Activated CD4-positive, CD25-positive, alpha-beta regulatory T cell treated with anti-CD3 and anti-CD28 coated beads, Interleukin-2, amount 50 U/mL, for 72 hours (primary cell): ENCODE results near the gene IFT81.
"Not testable (repeated sequence)": the region's sequence is repeated elsewhere in the genome, so short reads cannot be mapped to it uniquely, and the experiment has no call there.

Experiments used
- DNase-seq: peaks from one replicate; pipeline ENCODE4 v3.0.0; 2021

IFT81 gene

GRCh38 chr12:110211639-110212536, 87.7 kb downstream of the IFT81 start:
- not testable (repeated sequence) for DNase-seq

DNA sequence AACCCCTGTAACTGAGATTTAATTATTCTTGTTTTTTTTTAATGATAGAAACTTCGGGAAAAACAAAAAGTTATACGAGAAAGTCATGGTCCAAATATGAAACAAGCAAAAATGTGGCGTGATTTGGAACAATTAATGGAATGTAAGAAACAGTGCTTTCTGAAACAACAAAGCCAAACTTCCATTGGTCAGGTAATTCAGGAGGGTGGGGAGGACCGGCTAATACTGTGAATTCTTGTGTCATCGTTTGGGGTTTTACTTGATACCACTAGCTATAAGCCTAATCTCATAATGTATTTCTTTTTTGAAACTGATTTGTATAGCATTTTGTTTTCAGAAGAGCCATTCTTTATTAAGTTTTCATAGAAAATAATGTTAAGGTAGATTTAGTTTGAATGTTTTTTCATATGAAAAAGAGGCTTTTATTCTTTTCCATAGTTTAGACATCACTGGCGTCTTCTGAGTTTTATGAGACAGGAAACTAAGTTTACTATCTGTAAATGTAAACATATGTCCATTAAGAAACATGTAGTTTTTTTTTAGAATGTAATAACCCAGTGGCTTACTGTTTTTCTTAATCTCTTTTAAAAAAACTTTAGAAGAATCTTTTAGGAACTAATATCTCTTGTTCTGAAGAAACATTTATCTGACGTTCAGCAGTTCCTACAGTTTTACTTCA, 94.0 kb downstream of the IFT81 start:
- DNase-seq = no peak

DNA sequence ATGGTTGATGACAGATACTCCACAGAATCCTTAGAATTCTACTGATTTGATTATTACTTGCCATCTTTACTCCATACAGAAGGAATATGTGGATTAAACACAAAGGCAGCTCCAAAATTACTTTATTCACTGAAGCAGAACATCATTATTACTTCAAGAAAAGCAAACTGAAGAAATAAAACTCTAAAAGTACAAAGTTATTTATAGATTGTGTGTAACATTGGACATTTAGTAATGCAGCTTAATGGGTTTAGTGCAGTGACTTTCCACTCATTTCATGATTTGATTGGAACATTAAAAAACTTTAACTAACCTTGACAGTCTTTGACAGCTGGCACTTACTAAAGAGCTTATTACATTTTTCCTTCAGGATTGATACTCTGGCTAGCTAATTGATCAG, 97.9 kb downstream of the IFT81 start:
- no peak for DNase-seq

DNA sequence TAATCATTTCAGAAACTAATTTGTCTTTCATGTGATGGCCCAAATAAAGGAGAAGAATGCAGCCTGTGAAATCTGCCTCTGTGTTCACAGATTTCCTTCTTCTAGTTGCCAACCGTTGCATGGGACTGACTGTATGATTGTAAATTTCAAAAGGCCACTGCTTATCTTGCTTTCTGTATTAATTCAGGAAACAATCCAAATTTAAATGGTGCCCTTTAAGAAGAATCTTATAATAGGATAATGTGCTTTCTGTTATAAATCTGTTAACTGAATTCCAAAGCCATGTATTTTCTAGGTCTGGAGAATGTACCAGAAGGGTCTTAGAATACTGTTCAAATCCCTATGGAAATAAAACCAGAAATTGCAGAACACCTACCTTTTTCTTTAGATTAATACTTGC, 98.3 kb downstream of the IFT81 start:
- DNase-seq = no peak

- DNase-seq = no peak
Measured at GRCh38 chr12:110223777-110224378, 99.7 kb downstream of the IFT81 start.

- DNase-seq = no peak
Measured at GRCh38 chr12:110224379-110225304, 100.5 kb downstream of the IFT81 start.

DNA sequence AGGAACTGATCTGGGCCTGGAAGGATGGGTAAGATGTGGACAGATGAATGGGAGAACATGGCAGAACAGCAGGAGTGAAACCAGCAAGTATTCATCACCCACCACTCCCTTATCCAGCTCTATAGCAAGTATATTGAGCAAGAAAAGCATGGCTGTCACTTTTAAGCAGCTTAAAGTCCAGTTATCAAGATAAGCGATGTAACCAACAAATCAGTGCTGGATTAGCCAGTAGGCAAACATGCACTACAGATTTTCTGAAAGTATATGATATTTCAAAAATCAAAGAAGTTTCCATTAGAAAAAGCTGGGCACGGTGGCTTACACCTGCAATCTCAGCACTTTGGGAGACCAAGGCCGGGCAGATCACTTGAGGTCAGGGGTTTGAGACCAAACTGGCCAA, 103.0 kb downstream of the IFT81 start:
- no peak for DNase-seq

GRCh38 chr12:110228348-110228747, 104.2 kb downstream of the IFT81 start:
- DNase-seq = not testable (repeated sequence)

DNA sequence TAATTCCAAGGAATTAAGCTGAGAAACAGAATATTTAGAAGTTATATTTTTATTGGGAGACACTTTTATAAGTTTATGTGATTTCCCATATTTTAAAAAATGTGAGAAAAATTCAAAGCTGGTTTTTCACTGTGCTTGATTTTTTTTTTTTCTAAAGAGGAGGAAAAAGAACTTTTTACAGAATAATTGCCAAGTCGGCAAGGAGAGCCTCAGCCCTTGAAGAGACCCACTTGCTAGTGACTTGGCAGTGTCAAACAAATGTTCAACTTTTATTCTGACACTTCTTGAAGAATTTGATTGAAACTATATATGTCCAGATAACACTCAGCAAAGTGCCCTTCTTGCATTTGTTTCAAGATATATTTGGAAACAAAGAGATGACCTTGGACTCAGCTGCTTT, 104.6 kb downstream of the IFT81 start:
- no peak for DNase-seq

GRCh38 chr12:110229409-110229808, 105.3 kb downstream of the IFT81 start:
- DNase-seq = no peak

GRCh38 chr12:110230655-110231054, 106.5 kb downstream of the IFT81 start:
- no peak for DNase-seq

DNA sequence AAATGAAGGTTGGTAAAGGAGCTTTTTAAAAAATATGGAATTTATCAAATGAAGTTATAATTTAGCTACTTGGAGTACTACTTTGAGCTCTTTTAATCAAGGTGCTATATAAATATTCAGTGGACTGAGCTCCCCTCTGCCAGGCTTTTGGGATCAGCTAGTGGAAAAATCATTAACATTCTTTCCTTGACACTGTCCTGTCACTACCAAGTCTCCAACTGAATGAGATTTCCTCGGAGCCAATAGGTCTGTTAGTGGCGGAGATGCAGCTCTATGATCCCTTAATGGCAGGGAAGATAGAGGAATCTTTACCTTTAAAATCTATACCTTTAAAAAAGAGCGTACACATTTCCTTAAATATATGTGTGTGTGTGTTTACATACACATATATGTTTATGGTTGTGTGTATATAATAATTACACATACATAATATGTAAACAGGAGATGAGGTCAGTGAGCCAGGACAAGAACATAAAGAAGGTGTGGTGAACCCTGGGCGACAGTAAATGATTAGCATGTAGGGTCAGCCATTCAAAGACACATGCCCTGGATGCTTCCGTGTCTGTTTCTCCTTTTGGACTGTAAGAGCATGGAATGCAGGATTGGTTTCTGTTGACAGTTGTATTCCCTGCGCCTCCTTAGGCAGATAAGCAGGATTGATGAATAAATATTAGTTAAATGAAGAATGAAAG, 109.2 kb downstream of the IFT81 start:
- DNase-seq = no peak

DNA sequence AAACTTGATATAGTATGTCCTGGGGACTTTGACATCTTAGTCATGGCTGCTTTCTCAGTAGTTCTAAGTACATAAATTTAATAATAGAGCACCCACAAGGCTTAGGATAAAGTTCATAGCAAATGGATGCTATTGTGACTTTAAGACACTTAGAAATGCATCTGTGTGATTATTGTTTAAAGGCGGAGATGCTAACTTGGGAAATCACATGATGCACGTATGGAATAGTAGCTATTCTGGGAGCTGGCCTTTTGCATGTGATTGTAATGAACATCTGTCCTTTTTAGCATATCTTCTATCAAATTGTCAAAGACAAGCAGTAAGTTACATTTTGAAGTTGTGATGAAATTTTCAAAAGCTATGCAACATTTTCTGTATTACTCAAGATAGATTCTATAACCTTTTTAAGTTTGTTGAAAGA, 110.2 kb downstream of the IFT81 start:
- no peak for DNase-seq

GRCh38 chr12:110234755-110235154, 110.6 kb downstream of the IFT81 start:
- no peak for DNase-seq

DNA sequence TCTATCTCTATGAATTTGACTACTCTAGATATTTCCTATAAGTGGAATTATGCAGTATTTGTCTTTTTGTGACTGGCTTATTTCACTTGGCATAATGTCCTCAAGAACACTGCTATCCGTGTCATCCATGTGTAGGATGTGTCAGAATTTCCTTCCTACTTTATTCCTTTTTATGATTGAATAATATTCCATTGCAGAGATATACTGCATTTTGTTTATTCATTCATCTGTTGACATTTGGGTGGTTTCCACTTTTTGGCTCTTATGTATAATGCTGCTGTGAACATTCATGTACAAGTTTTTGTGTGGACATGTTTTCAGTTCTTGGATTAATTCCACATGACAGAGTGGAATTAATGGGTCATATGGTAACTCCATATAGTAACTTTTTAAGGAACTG, 111.2 kb downstream of the IFT81 start:
- no peak for DNase-seq

GRCh38 chr12:110243227-110243626, 119.1 kb downstream of the IFT81 start:
- no peak for DNase-seq

GRCh38 chr12:110244372-110244771, 120.2 kb downstream of the IFT81 start:
- DNase-seq = no peak

- DNase-seq = no peak
Measured at GRCh38 chr12:110244829-110245228, 120.7 kb downstream of the IFT81 start.

GRCh38 chr12:110245369-110245772, 121.2 kb downstream of the IFT81 start:
- DNase-seq = peak; percentile 37

- no peak for DNase-seq
Measured at GRCh38 chr12:110246636-110247339, 122.6 kb downstream of the IFT81 start.

DNA sequence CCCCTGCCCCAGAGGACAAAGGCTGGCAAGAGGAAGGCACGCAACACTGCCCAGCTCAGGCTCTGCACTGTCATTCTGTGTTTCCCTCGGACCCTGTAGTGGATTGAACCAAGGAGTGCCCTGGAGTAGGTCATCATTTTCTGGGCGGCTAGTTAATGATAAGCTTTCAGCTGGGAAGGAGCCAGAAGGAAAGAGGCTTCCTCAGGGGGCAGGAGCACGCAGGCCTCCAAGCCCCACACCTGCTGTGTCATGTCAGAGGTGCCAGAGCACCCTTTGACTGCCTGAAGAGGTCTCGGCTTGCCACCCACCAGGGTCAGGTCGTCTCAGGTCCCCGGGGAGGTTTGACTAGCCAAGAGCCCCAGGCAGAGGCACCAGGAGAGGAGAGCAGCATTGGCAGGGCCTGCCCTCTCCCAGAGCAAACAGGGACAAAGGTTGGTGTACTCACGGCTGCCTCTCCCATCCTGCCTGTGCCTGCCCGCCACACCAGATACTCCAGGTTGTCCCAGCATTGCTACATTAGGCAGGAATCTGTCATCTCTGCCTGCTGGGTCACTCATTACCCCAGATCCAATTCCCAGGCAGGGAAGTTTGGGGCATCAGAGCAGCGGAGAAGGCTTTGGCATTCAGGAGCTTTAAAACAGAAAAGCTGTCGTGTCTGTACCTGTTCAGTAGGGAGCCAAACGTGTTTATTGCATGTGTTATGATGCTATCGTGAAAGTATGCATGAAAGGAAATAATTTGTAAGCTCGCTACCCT, 123.4 kb downstream of the IFT81 start:
- no peak for DNase-seq
